ENCODE measurements around the gene NCKAP5. TPM values are rescaled to one million over a fixed set of nuclear protein-coding genes. Genes with fewer than 3 reads are reported as not detected.

The NCKAP5 gene
- total and polyA plus RNA-seq, 2 donors (not counting 1 experiment from before 2014, with no cell fraction given) = not detected

DNA sequence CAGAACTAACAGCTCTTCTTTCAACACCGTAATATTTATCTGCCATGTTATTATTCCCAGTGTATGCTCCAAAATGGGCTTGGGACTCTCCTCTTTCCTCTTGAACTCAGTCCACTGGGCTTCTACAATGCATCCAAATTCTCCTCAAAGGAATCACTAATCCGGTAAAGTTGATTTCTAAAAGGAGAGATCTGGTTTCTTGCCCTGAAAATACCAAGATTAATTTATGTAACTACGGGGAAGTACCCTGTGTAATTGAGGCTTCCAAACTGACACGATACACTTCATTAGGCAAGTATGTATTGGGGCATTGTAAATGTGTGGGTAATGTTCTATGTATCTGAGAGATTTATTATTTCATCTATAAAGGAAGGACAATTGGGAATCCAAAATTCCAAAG is 5.7 kb downstream of the NCKAP5 start:
- Mint-ChIP-seq H3K27me3 (peaks cover 30% of the 10 kb centered on the region), H3K4me3 (no peak overlapping the region), H3K27ac (no peak overlapping the region), H3K4me1 (no peaks in the 10 kb centered on the region), H3K9me3 (ENCODE audit: insufficient read depth) (no peaks in the 10 kb centered on the region)
- H3K27me3 ChIP-seq (replicated peaks in 1 of 4; ENCODE audit: control extremely low read depth in 1 of 4, control insufficient read depth in 3 of 4, insufficient read depth in 4 of 4, low read length in 3 of 4) = peaks cover 0 to 6% (median 1%) of the 10 kb centered on the region in 4 experiments
- no peaks in the 10 kb centered on the region for H4K20me1 ChIP-seq (ENCODE audit: control insufficient read depth, insufficient read depth, low read length, poor library complexity, severe bottlenecking)
- H3K4me3 ChIP-seq (ENCODE audit: control extremely low read depth in 1 of 5, extremely low read depth in 1 of 5, insufficient read depth in 1 of 5, low read depth in 2 of 5, low read length in 4 of 5) = no peak overlapping the region
- no peak for TF ChIP-seq EZH2 (IDR thresholded peaks at IDR 0.05; ENCODE audit: borderline replicate concordance, insufficient read depth, low read depth, low read length, poor library complexity, severe bottlenecking)
- TF ChIP-seq CTCF (IDR thresholded peaks at IDR 0.05) = no peak
- no peaks in the 10 kb centered on the region for H3K79me2 ChIP-seq (ENCODE audit: control insufficient read depth, insufficient read depth, low read length)
- H3K27ac ChIP-seq (ENCODE audit: low read length in 2 of 2) = no peak overlapping the region
- ChIA-PET CTCF (no interaction called here), POLR2A (no interaction called here)
- H2AFZ ChIP-seq (ENCODE audit: insufficient read depth, low read depth, low read length, poor library complexity, severe bottlenecking) = no peak overlapping the region
- no peaks in the 10 kb centered on the region for H3K36me3 ChIP-seq (replicated peaks in 1 of 2; ENCODE audit: control extremely low read depth in 1 of 2, control insufficient read depth in 1 of 2, extremely low read depth in 1 of 2, insufficient read depth in 2 of 2, low read length in 1 of 2)
- no peak overlapping the region for H3K9ac ChIP-seq (ENCODE audit: low read length)
- H3K4me2 ChIP-seq (replicated peaks; ENCODE audit: low read depth, low read length, poor library complexity, severe bottlenecking) = no peak overlapping the region
- intact Hi-C loops (cut with micrococcal nuclease) = no loop called here
- no peaks in the 10 kb centered on the region for H3K4me1 ChIP-seq (ENCODE audit: control insufficient read depth in 2 of 2, insufficient read depth in 2 of 2, low read length in 2 of 2)
- WGBS (ENCODE audit: insufficient coverage) = 86% methylated on average over 1 of the region's 4 CpGs
- H3K9me3 ChIP-seq (ENCODE audit: control extremely low read depth in 1 of 3, control insufficient read depth in 2 of 3, insufficient read depth in 1 of 3, low read length in 2 of 3) = no peaks in the 10 kb centered on the region
- DNase-seq = no peak
- no peak for ATAC-seq (ENCODE audit: low read depth)

- Histone ChIP-seq H3K36me3 (replicated peaks in 1 of 2; ENCODE audit: control extremely low read depth in 1 of 2, control insufficient read depth in 1 of 2, extremely low read depth in 1 of 2, insufficient read depth in 2 of 2, low read length in 1 of 2) (no peaks in the 10 kb centered on the region), H3K27me3 (replicated peaks in 1 of 4; ENCODE audit: control extremely low read depth in 1 of 4, control insufficient read depth in 3 of 4, insufficient read depth in 4 of 4, low read length in 3 of 4) (no peaks in the 10 kb centered on the region), H3K4me2 (replicated peaks; ENCODE audit: low read depth, low read length, poor library complexity, severe bottlenecking) (no peak overlapping the region), H3K4me3 (ENCODE audit: control extremely low read depth in 1 of 5, extremely low read depth in 1 of 5, insufficient read depth in 1 of 5, low read depth in 2 of 5, low read length in 4 of 5) (no peak overlapping the region), H4K20me1 (ENCODE audit: control insufficient read depth, insufficient read depth, low read length, poor library complexity, severe bottlenecking) (no peaks in the 10 kb centered on the region), H3K9me3 (ENCODE audit: control extremely low read depth in 1 of 3, control insufficient read depth in 2 of 3, insufficient read depth in 1 of 3, low read length in 2 of 3) (no peaks in the 10 kb centered on the region), H3K27ac (ENCODE audit: low read length in 2 of 2) (no peak overlapping the region), H2AFZ (ENCODE audit: insufficient read depth, low read depth, low read length, poor library complexity, severe bottlenecking) (no peak overlapping the region), H3K4me1 (ENCODE audit: control insufficient read depth in 2 of 2, insufficient read depth in 2 of 2, low read length in 2 of 2) (no peaks in the 10 kb centered on the region), H3K79me2 (ENCODE audit: control insufficient read depth, insufficient read depth, low read length) (no peaks in the 10 kb centered on the region), H3K9ac (ENCODE audit: low read length) (no peak overlapping the region)
- ATAC-seq (ENCODE audit: low read depth) (no peak), DNase-seq (no peak)
- H3K4me1 Mint-ChIP-seq = no peaks in the 10 kb centered on the region
- intact Hi-C loops (cut with micrococcal nuclease) = no loop called here
- peaks cover 21% of the 10 kb centered on the region for H3K27me3 Mint-ChIP-seq
- H3K4me3 Mint-ChIP-seq = no peak overlapping the region
- WGBS (ENCODE audit: insufficient coverage) = 20% methylated on average over 1 of the region's 3 CpGs
- CTCF ChIA-PET = interaction anchor here (1.7 kb wide), 1 partner anchor 1014 kb away, joined by 5 read pairs; no protein-coding TSS in a partner anchor
- TF ChIP-seq CTCF (IDR thresholded peaks at IDR 0.05) (peak; percentile 28), EZH2 (IDR thresholded peaks at IDR 0.05; ENCODE audit: borderline replicate concordance, insufficient read depth, low read depth, low read length, poor library complexity, severe bottlenecking) (no peak)
- no peak overlapping the region for H3K27ac Mint-ChIP-seq
- POLR2A ChIA-PET = no interaction called here
- H3K9me3 Mint-ChIP-seq (ENCODE audit: insufficient read depth) = no peaks in the 10 kb centered on the region
These were observed 7.0 kb downstream of the NCKAP5 start for GRCh38 chr2:133561045-133561852.
